H1 (cell line): ENCODE data around the gene RIC8A. TPM values are rescaled to one million over a fixed set of nuclear protein-coding genes. Genes with fewer than 3 reads are reported as not detected.

Source experiments
- CTCF ChIA-PET: fragments of 300-600 bp; sonication (Branson Sonifier 250); formaldehyde crosslinking; loops from one replicate; lab custom pipeline; 2021; ENCODE audit not compliant: partially characterized antibody; lab: Charles Lee
- POLR2A ChIA-PET: fragments of 300-600 bp; sonication (Branson Sonifier 250); formaldehyde crosslinking; loops from one replicate; lab custom pipeline; 2021; ENCODE audit warnings: inconsistent platforms; ENCODE audit not compliant: partially characterized antibody; lab: Charles Lee
- DNase-seq, 2 experiments: peaks; one replicate each; pipeline versions ENCODE4 v3.0.0 to v3.0.0-alpha.2; 2010 to 2022; ENCODE audit warnings: low spot score in 2 of 2, low read depth in 1 of 2, mixed read lengths in 1 of 2
- FAIRE-seq: peaks from 2 replicates; lab custom pipeline; 2011; peaks lifted over from hg19 to GRCh38; lab: Jason Lieb, UNC
- H2AFZ ChIP-seq: 2 replicates; pipeline ENCODE4 v1.8.1; 2012; ENCODE audit warnings: low read length, inconsistent platforms
- H2AK5ac ChIP-seq: 2 replicates; pipeline ENCODE4 v1.6.1; 2013; ENCODE audit warnings: low read depth, low read length
- H2BK120ac ChIP-seq: replicated peaks from 2 replicates; pipeline ENCODE3; 2013; ENCODE audit warnings: low read depth, low read length, inconsistent platforms
- H2BK12ac ChIP-seq: 2 replicates; pipeline ENCODE4 v1.6.1; 2013; ENCODE audit warnings: low read depth, low read length
- H2BK15ac ChIP-seq: 2 replicates; pipeline ENCODE4 v1.6.1; 2013; ENCODE audit warnings: low read length
- H2BK20ac ChIP-seq: 2 replicates; pipeline ENCODE4 v1.6.1; 2013; ENCODE audit warnings: low read length
- H2BK5ac ChIP-seq: 2 replicates; pipeline ENCODE4 v1.6.1; 2013; ENCODE audit warnings: low read depth, low read length
- H3K14ac ChIP-seq: 2 replicates; pipeline ENCODE4 v1.6.1; 2013; ENCODE audit warnings: inconsistent platforms; ENCODE audit not compliant: insufficient read length
- H3K18ac ChIP-seq: 2 replicates; pipeline ENCODE4 v1.6.1; 2013; ENCODE audit warnings: low read length; ENCODE audit errors: extremely low read depth
- H3K23ac ChIP-seq: 2 replicates; pipeline ENCODE4 v1.6.1; 2013; ENCODE audit warnings: inconsistent platforms; ENCODE audit not compliant: insufficient read length
- H3K23me2 ChIP-seq: 2 replicates; pipeline ENCODE4 v1.6.1; 2013; ENCODE audit warnings: low read depth, low read length
- H3K27ac ChIP-seq: 2 replicates; pipeline ENCODE4 v1.6.1; 2011; ENCODE audit warnings: low read depth, low read length, inconsistent platforms
- H3K27me3 ChIP-seq, 4 experiments: replicated peaks in 1 of 4; 1 replicate in 1 of 4; 2 replicates in 3 of 4; pipeline versions ENCODE4 v1.6.1 to v1.8.1; 2011 to 2013; ENCODE audit warnings: low read length in 3 of 4, mild to moderate bottlenecking in 3 of 4, inconsistent platforms in 2 of 4, mixed read lengths in 2 of 4, moderate library complexity in 1 of 4; ENCODE audit not compliant: control insufficient read depth in 3 of 4, insufficient read depth in 3 of 4; ENCODE audit errors: extremely low read depth in 1 of 4
- H3K36me3 ChIP-seq, 4 experiments: 2 replicates each; pipeline versions ENCODE4 v1.6.1 to v1.8.1; 2011 to 2013; ENCODE audit warnings: mild to moderate bottlenecking in 4 of 4, low read length in 3 of 4, moderate library complexity in 2 of 4, control low read depth in 1 of 4, inconsistent platforms in 1 of 4; ENCODE audit not compliant: insufficient read depth in 4 of 4, control insufficient read depth in 2 of 4
- H3K4ac ChIP-seq: replicated peaks from 2 replicates; pipeline ENCODE3; 2013; ENCODE audit warnings: low read length, low read depth, mixed read lengths, inconsistent platforms; ENCODE audit not compliant: insufficient read length
- H3K4me1 ChIP-seq, 4 experiments: replicated peaks in 1 of 4; 1 replicate in 1 of 4; 2 replicates in 3 of 4; pipeline versions ENCODE4 v1.6.1 to v1.8.1; 2011 to 2013; ENCODE audit warnings: low read length in 3 of 4, inconsistent platforms in 2 of 4, mixed read lengths in 1 of 4; ENCODE audit not compliant: insufficient read depth in 4 of 4, control insufficient read depth in 3 of 4
- H3K4me2 ChIP-seq, 2 experiments: 2 replicates each; pipeline versions ENCODE4 v1.6.1 to v1.8.1; 2011 to 2013; ENCODE audit warnings: low read depth in 2 of 2, low read length in 2 of 2, control low read depth in 1 of 2, inconsistent platforms in 1 of 2, mild to moderate bottlenecking in 1 of 2; ENCODE audit not compliant: insufficient read depth in 1 of 2
- H3K4me3 ChIP-seq, 4 experiments: fragments of 200-600, 300-600 bp in 1 of 4; sonication (generic), shearing (Covaris generic), sonication (Bioruptor Twin) in 1 of 4; 2 replicates each; pipeline versions ENCODE4 v1.5.1 to v1.8.1; 2011 to 2016; ENCODE audit warnings: low read length in 4 of 4, low read depth in 3 of 4, control low read depth in 2 of 4, inconsistent platforms in 2 of 4, mild to moderate bottlenecking in 2 of 4, mixed read lengths in 1 of 4, moderate library complexity in 1 of 4; ENCODE audit not compliant: insufficient read depth in 2 of 4; ENCODE audit errors: extremely low read depth in 1 of 4
- H3K56ac ChIP-seq: replicated peaks from 2 replicates; pipeline ENCODE3; 2013; ENCODE audit warnings: low read depth, mild to moderate bottlenecking, mixed read lengths, low read length, inconsistent platforms; ENCODE audit not compliant: insufficient read length
- H3K79me1 ChIP-seq: 2 replicates; pipeline ENCODE4 v1.6.1; 2013; ENCODE audit warnings: low read depth, low read length, control low read depth
- H3K79me2 ChIP-seq, 2 experiments: 2 replicates each; pipeline versions ENCODE4 v1.6.1 to v1.8.1; 2012 to 2013; ENCODE audit warnings: low read length in 2 of 2, mild to moderate bottlenecking in 2 of 2, inconsistent platforms in 1 of 2; ENCODE audit not compliant: insufficient read depth in 2 of 2, control insufficient read depth in 1 of 2
- H3K9ac ChIP-seq, 4 experiments: replicated peaks in 1 of 4; 1 replicate in 1 of 4; 2 replicates in 3 of 4; pipeline versions ENCODE4 v1.6.1 to v1.8.1; 2011 to 2013; ENCODE audit warnings: low read depth in 3 of 4, low read length in 3 of 4, control low read depth in 2 of 4, mild to moderate bottlenecking in 2 of 4, moderate library complexity in 2 of 4, inconsistent platforms in 1 of 4; ENCODE audit errors: extremely low read depth in 1 of 4
- H3K9me3 ChIP-seq, 2 experiments: 2 replicates each; pipeline versions ENCODE4 v1.6.1 to v1.8.1; 2012 to 2013; ENCODE audit warnings: mild to moderate bottlenecking in 2 of 2, moderate library complexity in 2 of 2, control low read depth in 1 of 2, inconsistent platforms in 1 of 2, low read depth in 1 of 2, low read length in 1 of 2, mixed read lengths in 1 of 2; ENCODE audit not compliant: insufficient read depth in 2 of 2
- H4K20me1 ChIP-seq, 2 experiments: replicated peaks in 1 of 2; 2 replicates each; pipeline versions ENCODE3 to v1.8.1; 2011 to 2013; ENCODE audit warnings: inconsistent platforms in 2 of 2, low read length in 2 of 2, mild to moderate bottlenecking in 1 of 2; ENCODE audit not compliant: insufficient read depth in 2 of 2, control insufficient read depth in 1 of 2
- H4K5ac ChIP-seq: 2 replicates; pipeline ENCODE4 v1.6.1; 2013; ENCODE audit warnings: low read length, low read depth, mixed read lengths, inconsistent platforms; ENCODE audit not compliant: insufficient read length
- H4K8ac ChIP-seq: 2 replicates; pipeline ENCODE4 v1.8.0; 2013; ENCODE audit warnings: mild to moderate bottlenecking, moderate library complexity, low read length, inconsistent platforms; ENCODE audit not compliant: insufficient read depth; ENCODE audit errors: extremely low read depth
- H4K91ac ChIP-seq: replicated peaks from 2 replicates; pipeline ENCODE3; 2013; ENCODE audit warnings: low read length, mixed read lengths, inconsistent platforms; ENCODE audit not compliant: insufficient read length
- BCL11A ChIP-seq, 2 experiments: IDR thresholded peaks; one replicate each; pipeline ENCODE4 v1.6.1; 2011; ENCODE audit warnings: low read depth in 2 of 2, low read length in 2 of 2, mild to moderate bottlenecking in 2 of 2
- BRCA1 ChIP-seq: IDR thresholded peaks from 2 replicates; pipeline ENCODE4 v1.6.1; 2012; ENCODE audit warnings: low read depth, low read length, improper control_type of control experiment
- CHD2 ChIP-seq: IDR thresholded peaks from 2 replicates; pipeline ENCODE4 v1.6.1; 2012; ENCODE audit warnings: low read length, improper control_type of control experiment
- KDM5A ChIP-seq: fragments of 200-600 bp; IDR thresholded peaks from 2 replicates; pipeline ENCODE4 v1.7.1; 2012; ENCODE audit warnings: mild to moderate bottlenecking, low read length, inconsistent platforms, mixed read lengths
- PHF8 ChIP-seq: fragments of 200-600 bp; sonication (generic); conservative IDR thresholded peaks from 2 replicates; pipeline ENCODE4 v1.7.1; 2012; ENCODE audit warnings: low read depth, mild to moderate bottlenecking, inconsistent platforms, low read length, moderate library complexity
- RAD21 ChIP-seq, 2 experiments: IDR thresholded peaks in 1 of 2; conservative IDR thresholded peaks in 1 of 2; 2 replicates each; pipeline ENCODE4 v1.6.1; 2011; ENCODE audit warnings: low read depth in 2 of 2, low read length in 2 of 2, improper control_type of control experiment in 1 of 2, inconsistent platforms in 1 of 2, mild to moderate bottlenecking in 1 of 2, moderate library complexity in 1 of 2
- RFX5 ChIP-seq: IDR thresholded peaks from 2 replicates; pipeline ENCODE4 v1.6.1; 2011; ENCODE audit warnings: low read depth, low read length, improper control_type of control experiment, borderline replicate concordance
- SIX5 ChIP-seq: IDR thresholded peaks from 2 replicates; pipeline ENCODE4 v1.6.1; 2011; ENCODE audit warnings: mild to moderate bottlenecking, low read depth, low read length
- TCF12 ChIP-seq: IDR thresholded peaks from 2 replicates; pipeline ENCODE4 v1.6.1; 2011; ENCODE audit warnings: low read depth, mild to moderate bottlenecking, low read length
- ZNF274 ChIP-seq: IDR thresholded peaks from 2 replicates; pipeline ENCODE4 v1.7.0; 2012; ENCODE audit warnings: low read length, borderline replicate concordance; ENCODE audit errors: extremely low read depth
- WGBS, 2 experiments: shearing (Covaris generic) in 1 of 2; methylation state at CpG; one replicate each; pipeline versions ENCODE4 v1.1.6 to v1.1.7; 2013 to 2015; ENCODE audit warnings: low lambda C conversion rate in 2 of 2, mixed read lengths in 2 of 2, inconsistent platforms in 1 of 2, low coverage in 1 of 2, missing lambda C conversion rate in 1 of 2; ENCODE audit not compliant: insufficient replicate concordance in 2 of 2, insufficient coverage in 1 of 2, insufficient read length in 1 of 2; ENCODE audit errors: extremely low coverage in 1 of 2, missing lambda C conversion rate in 1 of 2; 5-methylcytosine and 5-hydroxymethylcytosine counted together
- polyA plus RNA-seq, 7 experiments: library from polyadenylated mRNA; depleted of rRNA in 3 of 7; stranded (reverse) in 5 of 7; unstranded in 2 of 7; fragments of >200 nt in 5 of 7; fragments of 200-250 nt in 2 of 7; gene quantifications; 1 replicate in 5 of 7; 2 replicates in 1 of 7; 4 replicates in 1 of 7; pipeline versions ENCODE4 v1.2.1 to v1.2.3, GENCODE V29; 2011 to 2013; ENCODE audit warnings: missing spikeins in 2 of 7, mixed read lengths in 2 of 7
- total RNA-seq: library from RNA; stranded (reverse); fragmentation: NEBNext Ultra II Directional; extraction: Animal tissue kit (Norgen Biotek cat#: 25700); gene quantifications from 2 replicates; pipeline ENCODE4 v1.2.1, GENCODE V29; 2021
- TF ChIP-seq, protein P1 (sequence below), 3 experiments: IDR thresholded peaks; 1 replicate in 2 of 3; 2 replicates in 1 of 3; pipeline versions ENCODE4 v1.5.1 to v1.6.1; 2011; ENCODE audit warnings: low read length in 3 of 3, mild to moderate bottlenecking in 3 of 3, inconsistent platforms in 2 of 3, low read depth in 1 of 3, moderate library complexity in 1 of 3; ENCODE audit not compliant: insufficient read depth in 1 of 3; ENCODE audit errors: control extremely low read depth in 1 of 3

RIC8A gene
- total and polyA plus RNA-seq, 2 of the 8 experiments (the other 6 are each of a cell fraction or from before 2014, with no cell fraction given): 67.0 to 105 TPM

DNA sequence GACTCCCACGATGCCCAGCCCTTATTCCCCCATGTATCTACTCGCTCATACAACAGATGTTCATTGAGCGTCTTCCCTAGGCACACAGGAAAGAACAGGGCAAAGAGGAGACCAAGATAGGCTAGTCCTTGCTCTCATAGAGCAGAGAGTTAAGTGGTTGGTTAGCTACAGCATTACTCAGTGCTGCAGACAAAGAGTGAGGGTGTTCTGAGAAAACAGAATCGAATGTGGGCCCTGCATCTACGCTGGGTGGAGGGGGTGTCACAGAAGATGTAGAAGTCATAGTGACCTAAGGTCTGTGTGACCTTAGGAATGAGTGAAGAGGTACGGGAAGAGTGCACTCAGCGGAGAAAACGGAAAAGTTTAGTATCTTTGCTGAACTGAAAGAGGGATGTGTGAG, 41.6 kb downstream of the RIC8A start:
- POLR2A ChIA-PET: interaction anchor here (1.5 to 1.6 kb wide), 2 partner anchors 11 to 53 kb away, joined by 3 to 5 read pairs; no protein-coding TSS in a partner anchor
- Histone ChIP-seq H3K36me3 (peaks cover 20 to 63% (median 50%) of the 10 kb centered on the region in 4 experiments), H3K9me3 (no peaks in the 10 kb centered on the region), H3K4me2 (no peak overlapping the region), H2AK5ac (no peak overlapping the region), H3K4ac (no peak overlapping the region), H4K91ac (no peak overlapping the region), H3K18ac (no peak overlapping the region), H4K8ac (no peak overlapping the region), H3K79me1 (no peaks in the 10 kb centered on the region), H2BK5ac (no peak overlapping the region), H2BK12ac (no peak overlapping the region), H2BK15ac (no peak overlapping the region), H4K20me1 (peaks cover 0 to 1% of the 10 kb centered on the region in 2 experiments), H3K27ac (no peak overlapping the region), H3K79me2 (no peaks in the 10 kb centered on the region), H4K5ac (no peak overlapping the region), H3K9ac (no peak overlapping the region), H3K23ac (no peak overlapping the region), H2BK120ac (no peak overlapping the region), H3K14ac (no peak overlapping the region), H3K4me1 (no peaks in the 10 kb centered on the region), H2AFZ (no peak overlapping the region), H3K56ac (no peak overlapping the region), H2BK20ac (no peak overlapping the region), H3K23me2 (peaks cover 2% of the 10 kb centered on the region; the same call in 1 of the 2 replicates), H3K4me3 (no peak overlapping the region), H3K27me3 (no peaks in the 10 kb centered on the region; a peak in 1 of 7 replicates)
- CTCF ChIA-PET: interaction anchor here (1.0 to 9.8 kb wide), 12 partner anchors 10 to 116 kb away, joined by 4 to 212 read pairs (median 26); partner anchors contain the start of genes B4GALNT4, IFITM2, NLRP6 and PGGHG
- no peak for FAIRE-seq
- peak in 1 of 2 experiments; percentile 11 for DNase-seq
- WGBS, 2 experiments: 73% methylated on average over 8 of the region's 8 CpGs; no CpG with 5 or more reads in 1 of the 2 experiments
- TF ChIP-seq PHF8: no peak
- no peak for TF ChIP-seq RAD21 (IDR thresholded peaks at IDR 0.05 in 1 of 2, conservative IDR thresholded peaks at IDR 0.05 in 1 of 2; ENCODE audit: low read depth in 2 of 2, low read length in 2 of 2)
- TF ChIP-seq BCL11A (IDR thresholded peaks at IDR 0.05; ENCODE audit: low read depth in 2 of 2, low read length in 2 of 2): no peak
- TF ChIP-seq, protein P1, sequence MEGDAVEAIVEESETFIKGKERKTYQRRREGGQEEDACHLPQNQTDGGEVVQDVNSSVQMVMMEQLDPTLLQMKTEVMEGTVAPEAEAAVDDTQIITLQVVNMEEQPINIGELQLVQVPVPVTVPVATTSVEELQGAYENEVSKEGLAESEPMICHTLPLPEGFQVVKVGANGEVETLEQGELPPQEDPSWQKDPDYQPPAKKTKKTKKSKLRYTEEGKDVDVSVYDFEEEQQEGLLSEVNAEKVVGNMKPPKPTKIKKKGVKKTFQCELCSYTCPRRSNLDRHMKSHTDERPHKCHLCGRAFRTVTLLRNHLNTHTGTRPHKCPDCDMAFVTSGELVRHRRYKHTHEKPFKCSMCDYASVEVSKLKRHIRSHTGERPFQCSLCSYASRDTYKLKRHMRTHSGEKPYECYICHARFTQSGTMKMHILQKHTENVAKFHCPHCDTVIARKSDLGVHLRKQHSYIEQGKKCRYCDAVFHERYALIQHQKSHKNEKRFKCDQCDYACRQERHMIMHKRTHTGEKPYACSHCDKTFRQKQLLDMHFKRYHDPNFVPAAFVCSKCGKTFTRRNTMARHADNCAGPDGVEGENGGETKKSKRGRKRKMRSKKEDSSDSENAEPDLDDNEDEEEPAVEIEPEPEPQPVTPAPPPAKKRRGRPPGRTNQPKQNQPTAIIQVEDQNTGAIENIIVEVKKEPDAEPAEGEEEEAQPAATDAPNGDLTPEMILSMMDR (IDR thresholded peaks at IDR 0.05; ENCODE audit: control extremely low read depth in 1 of 3, insufficient read depth in 1 of 3, low read depth in 1 of 3, low read length in 3 of 3): no peak
- no peak for TF ChIP-seq KDM5A
- TF ChIP-seq ZNF274: no peak
- no peak for TF ChIP-seq TCF12
- TF ChIP-seq RFX5: no peak
- TF ChIP-seq CHD2: no peak
- TF ChIP-seq BRCA1: no peak
- TF ChIP-seq SIX5: no peak
